H9 (cell line): ENCODE results near the gene ROPN1B. TPM values are rescaled to one million over a fixed set of nuclear protein-coding genes. Genes with fewer than 3 reads are reported as not detected.

Experiments
- DNase-seq: peaks from one replicate; pipeline ENCODE4 v3.0.0-alpha.2; 2017
- H2AFZ ChIP-seq: one replicate; pipeline ENCODE4 v1.6.1; 2013; ENCODE audit warnings: mild to moderate bottlenecking, low read length, control low read depth, moderate library complexity
- H2AK5ac ChIP-seq: 2 replicates; pipeline ENCODE4 v1.6.1; 2013; ENCODE audit warnings: low read length, control low read depth, mixed read lengths; ENCODE audit not compliant: insufficient read length
- H2BK120ac ChIP-seq: one replicate; pipeline ENCODE4 v1.6.1; 2013; ENCODE audit warnings: low read depth, mild to moderate bottlenecking, low read length, control low read depth, inconsistent platforms; ENCODE audit not compliant: poor library complexity, severe bottlenecking
- H2BK12ac ChIP-seq: 2 replicates; pipeline ENCODE4 v1.6.1; 2013; ENCODE audit warnings: low read length, control low read depth, mixed read lengths, low read depth; ENCODE audit not compliant: insufficient read length
- H2BK15ac ChIP-seq: 2 replicates; pipeline ENCODE4 v1.6.1; 2013; ENCODE audit warnings: low read depth, low read length, control low read depth
- H2BK20ac ChIP-seq: one replicate; pipeline ENCODE4 v1.6.1; 2013; ENCODE audit warnings: low read depth, mild to moderate bottlenecking, low read length, control low read depth, inconsistent platforms; ENCODE audit not compliant: poor library complexity, severe bottlenecking
- H2BK5ac ChIP-seq: 2 replicates; pipeline ENCODE4 v1.6.1; 2013; ENCODE audit warnings: low read length, control low read depth, mixed read lengths; ENCODE audit not compliant: insufficient read length
- H3K14ac ChIP-seq: 2 replicates; pipeline ENCODE4 v1.6.1; 2013; ENCODE audit warnings: low read length, control low read depth; ENCODE audit not compliant: insufficient read depth
- H3K18ac ChIP-seq: 2 replicates; pipeline ENCODE4 v1.6.1; 2013; ENCODE audit warnings: low read depth, mild to moderate bottlenecking, mixed read lengths, low read length, control low read depth; ENCODE audit not compliant: insufficient read length
- H3K23ac ChIP-seq: 2 replicates; pipeline ENCODE4 v1.6.1; 2013; ENCODE audit warnings: low read length, control low read depth, mixed read lengths, low read depth; ENCODE audit not compliant: insufficient read length
- H3K23me2 ChIP-seq: 2 replicates; pipeline ENCODE4 v1.6.1; 2013; ENCODE audit warnings: low read depth, mild to moderate bottlenecking, mixed read lengths, low read length, control low read depth; ENCODE audit not compliant: insufficient read length, poor library complexity, severe bottlenecking
- H3K27ac ChIP-seq: 2 replicates; pipeline ENCODE4 v1.5.1; 2013; ENCODE audit warnings: low read length, control low read depth, mixed read lengths, low read depth; ENCODE audit not compliant: insufficient read length
- H3K27me3 ChIP-seq: 2 replicates; pipeline ENCODE4 v1.6.1; 2013; ENCODE audit warnings: low read length, control low read depth, inconsistent platforms; ENCODE audit not compliant: insufficient read depth
- H3K4ac ChIP-seq: 2 replicates; pipeline ENCODE4 v1.6.1; 2013; ENCODE audit warnings: low read depth, mild to moderate bottlenecking, control low read depth, inconsistent platforms, low read length, moderate library complexity
- H3K4me1 ChIP-seq: 2 replicates; pipeline ENCODE4 v1.6.1; 2013; ENCODE audit warnings: low read length, control low read depth, inconsistent platforms; ENCODE audit not compliant: insufficient read depth
- H3K4me2 ChIP-seq: 2 replicates; pipeline ENCODE4 v1.6.1; 2013; ENCODE audit warnings: low read length, control low read depth, mixed read lengths; ENCODE audit not compliant: insufficient read length, insufficient read depth
- H3K56ac ChIP-seq: 2 replicates; pipeline ENCODE4 v1.6.1; 2013; ENCODE audit warnings: low read depth, mild to moderate bottlenecking, mixed read lengths, low read length, control low read depth; ENCODE audit not compliant: insufficient read length
- H3K79me1 ChIP-seq: 2 replicates; pipeline ENCODE4 v1.6.1; 2013; ENCODE audit warnings: low read depth, mild to moderate bottlenecking, moderate library complexity, low read length, control low read depth, inconsistent platforms; ENCODE audit not compliant: insufficient read depth, poor library complexity, severe bottlenecking
- H3K79me2 ChIP-seq: 2 replicates; pipeline ENCODE4 v1.6.1; 2013; ENCODE audit warnings: low read length, control low read depth, inconsistent platforms; ENCODE audit not compliant: insufficient read depth
- H3K9ac ChIP-seq: 2 replicates; pipeline ENCODE4 v1.6.1; 2013; ENCODE audit warnings: low read length, control low read depth, mixed read lengths; ENCODE audit not compliant: insufficient read length; ENCODE audit errors: extremely low read depth
- H3K9me3 ChIP-seq: one replicate; pipeline ENCODE4 v1.6.1; 2013; ENCODE audit warnings: low read depth, low read length, inconsistent platforms; ENCODE audit not compliant: control insufficient read depth
- H3T11ph ChIP-seq: one replicate; pipeline ENCODE4 v1.6.1; 2013; ENCODE audit warnings: mild to moderate bottlenecking, low read length, control low read depth, inconsistent platforms
- H4K20me1 ChIP-seq: one replicate; pipeline ENCODE4 v1.6.1; 2013; ENCODE audit not compliant: control insufficient read depth, insufficient read length, insufficient read depth
- H4K5ac ChIP-seq: 2 replicates; pipeline ENCODE4 v1.6.1; 2013; ENCODE audit warnings: low read depth, mild to moderate bottlenecking, mixed read lengths, low read length, control low read depth; ENCODE audit not compliant: insufficient read length
- H4K8ac ChIP-seq: replicated peaks from 2 replicates; pipeline ENCODE4 v1.6.1; 2013; ENCODE audit warnings: low read length, control low read depth, mixed read lengths, low read depth; ENCODE audit not compliant: insufficient read length
- H4K91ac ChIP-seq: 2 replicates; pipeline ENCODE4 v1.6.1; 2013; ENCODE audit warnings: low read depth, mild to moderate bottlenecking, moderate library complexity, mixed read lengths, low read length, control low read depth; ENCODE audit not compliant: insufficient read length
- H3K27ac Mint-ChIP-seq, 3 experiments: 2 replicates in 2 of 3; 3 replicates in 1 of 3; pipeline ENCODE4 v1.8.0; 2020 to 2021; ENCODE audit warnings: mixed read lengths in 3 of 3, mild to moderate bottlenecking in 1 of 3, moderate library complexity in 1 of 3
- H3K27me3 Mint-ChIP-seq: 2 replicates; pipeline ENCODE4 v1.8.0; 2021; ENCODE audit warnings: low read depth, mild to moderate bottlenecking, moderate library complexity, mixed read lengths
- H3K36me3 Mint-ChIP-seq, 3 experiments: 2 replicates in 2 of 3; 3 replicates in 1 of 3; pipeline ENCODE4 v1.8.0; 2020 to 2021; ENCODE audit warnings: low read depth in 3 of 3, mixed read lengths in 3 of 3; ENCODE audit not compliant: insufficient read depth in 1 of 3
- H3K4me1 Mint-ChIP-seq, 2 experiments: 2 replicates each; pipeline ENCODE4 v1.8.0; 2020; ENCODE audit warnings: mixed read lengths in 2 of 2
- H3K4me3 Mint-ChIP-seq, 2 experiments: 2 replicates in 1 of 2; 3 replicates in 1 of 2; pipeline ENCODE4 v1.8.0; 2020 to 2021; ENCODE audit warnings: mild to moderate bottlenecking in 2 of 2, mixed read lengths in 2 of 2, moderate library complexity in 1 of 2
- H3K9me3 Mint-ChIP-seq, 2 experiments: 2 replicates in 1 of 2; 3 replicates in 1 of 2; pipeline ENCODE4 v1.8.0; 2020; ENCODE audit warnings: mild to moderate bottlenecking in 2 of 2, mixed read lengths in 2 of 2, moderate library complexity in 1 of 2
- WGBS: extraction: QIAGEN DNeasy Blood & Tissue Kit; methylation state at CpG from one replicate; pipeline ENCODE4 v1.1.7; 2013; ENCODE audit warnings: missing lambda C conversion rate, low lambda C conversion rate, mixed read lengths; ENCODE audit not compliant: insufficient read length; ENCODE audit errors: extremely low coverage; 5-methylcytosine and 5-hydroxymethylcytosine counted together
- total RNA-seq: library from RNA; stranded (reverse); gene quantifications from 2 replicates; pipeline ENCODE4 v1.2.1, GENCODE V29; 2021
- TF ChIP-seq, protein P1 (sequence below): fragments of 200-600 bp; sonication (generic); conservative IDR thresholded peaks from 3 replicates; pipeline ENCODE4 v1.8.0; 2021; ENCODE audit warnings: antibody characterized with exemption, mild to moderate bottlenecking

ROPN1B gene
- total RNA-seq, 1 experiment from 2014 or later: not detected

DNA sequence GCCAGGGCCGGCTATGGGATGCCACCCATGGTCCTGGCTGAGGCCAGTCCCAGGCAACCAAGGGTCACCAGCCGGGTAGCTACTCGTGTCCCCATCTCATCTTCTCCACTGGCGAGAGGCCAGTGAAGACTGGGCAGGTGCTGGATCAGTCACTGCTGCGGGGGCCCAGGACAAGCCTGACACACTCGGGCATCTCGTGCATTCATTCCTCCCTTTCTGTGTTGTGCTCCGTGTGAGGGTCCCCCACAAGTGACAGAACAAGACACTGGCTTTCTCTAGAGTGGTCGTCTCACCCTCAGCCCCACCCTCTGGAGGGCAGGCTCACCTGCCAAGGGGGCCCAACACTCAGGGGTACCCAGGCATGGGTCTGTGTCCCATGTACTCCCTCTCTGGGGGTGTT lies 48.4 kb downstream of the ROPN1B start:
- H3K14ac ChIP-seq: no peak overlapping the region
- no peak overlapping the region for H3K18ac ChIP-seq
- DNase-seq: peak; percentile 17
- no peak overlapping the region for H4K5ac ChIP-seq
- no peak overlapping the region for H3K4me2 ChIP-seq
- H3K27ac ChIP-seq: no peak overlapping the region
- H4K91ac ChIP-seq: no peak overlapping the region
- H3K56ac ChIP-seq: no peak overlapping the region
- no peak overlapping the region for H3K4ac ChIP-seq
- H3K4me1 ChIP-seq: peaks cover 5% of the 10 kb centered on the region; the same call in 1 of the 2 replicates
- no peak overlapping the region for H2BK20ac ChIP-seq
- no peaks in the 10 kb centered on the region for H3K27me3 ChIP-seq
- no peaks in the 10 kb centered on the region for H3K79me1 ChIP-seq
- WGBS: no CpG with 5 or more reads among the region's 9 CpGs
- no peak overlapping the region for H2BK12ac ChIP-seq
- no peak overlapping the region for H3K23ac ChIP-seq
- no peak overlapping the region for H3T11ph ChIP-seq
- peaks cover 0 to 23% (median 23%) of the 10 kb centered on the region in 3 experiments; a peak in 6 of 7 replicates for H3K36me3 Mint-ChIP-seq
- H4K8ac ChIP-seq: no peak overlapping the region
- H3K9ac ChIP-seq: no peak overlapping the region
- H3K27me3 Mint-ChIP-seq: no peaks in the 10 kb centered on the region; the same call in 1 of the 2 replicates
- H3K9me3 ChIP-seq: no peaks in the 10 kb centered on the region
- H3K9me3 Mint-ChIP-seq: no peaks in the 10 kb centered on the region
- no peak overlapping the region for H2AFZ ChIP-seq
- H2AK5ac ChIP-seq: no peak overlapping the region
- no peak overlapping the region for H2BK120ac ChIP-seq
- no peak overlapping the region for H2BK5ac ChIP-seq
- TF ChIP-seq, protein P1, sequence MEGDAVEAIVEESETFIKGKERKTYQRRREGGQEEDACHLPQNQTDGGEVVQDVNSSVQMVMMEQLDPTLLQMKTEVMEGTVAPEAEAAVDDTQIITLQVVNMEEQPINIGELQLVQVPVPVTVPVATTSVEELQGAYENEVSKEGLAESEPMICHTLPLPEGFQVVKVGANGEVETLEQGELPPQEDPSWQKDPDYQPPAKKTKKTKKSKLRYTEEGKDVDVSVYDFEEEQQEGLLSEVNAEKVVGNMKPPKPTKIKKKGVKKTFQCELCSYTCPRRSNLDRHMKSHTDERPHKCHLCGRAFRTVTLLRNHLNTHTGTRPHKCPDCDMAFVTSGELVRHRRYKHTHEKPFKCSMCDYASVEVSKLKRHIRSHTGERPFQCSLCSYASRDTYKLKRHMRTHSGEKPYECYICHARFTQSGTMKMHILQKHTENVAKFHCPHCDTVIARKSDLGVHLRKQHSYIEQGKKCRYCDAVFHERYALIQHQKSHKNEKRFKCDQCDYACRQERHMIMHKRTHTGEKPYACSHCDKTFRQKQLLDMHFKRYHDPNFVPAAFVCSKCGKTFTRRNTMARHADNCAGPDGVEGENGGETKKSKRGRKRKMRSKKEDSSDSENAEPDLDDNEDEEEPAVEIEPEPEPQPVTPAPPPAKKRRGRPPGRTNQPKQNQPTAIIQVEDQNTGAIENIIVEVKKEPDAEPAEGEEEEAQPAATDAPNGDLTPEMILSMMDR: no peak
- no peaks in the 10 kb centered on the region for H3K23me2 ChIP-seq
- no peaks in the 10 kb centered on the region for H3K79me2 ChIP-seq
- H3K4me3 Mint-ChIP-seq: no peak overlapping the region
- no peak overlapping the region for H3K27ac Mint-ChIP-seq
- H4K20me1 ChIP-seq: no peaks in the 10 kb centered on the region
- no peak overlapping the region for H2BK15ac ChIP-seq
- peaks cover 37 to 39% of the 10 kb centered on the region in 2 experiments for H3K4me1 Mint-ChIP-seq
